K562 (cell line): ENCODE measurements around the gene BRME1. TPM values are rescaled to one million over a fixed set of nuclear protein-coding genes. Genes with fewer than 3 reads are reported as not detected.

ENCODE experiments used
- ATF4 ChIP-seq: fragments of 450-650 bp; formaldehyde crosslinking; IDR thresholded peaks from 2 replicates; pipeline ENCODE4 v1.4.0; 2022; ENCODE audit warnings: mild to moderate bottlenecking, moderate library complexity
- BACH1 ChIP-seq: fragments of 200-800 bp; sonication (Bioruptor generic); IDR thresholded peaks from 2 replicates; pipeline ENCODE4 v1.6.1; 2016; ENCODE audit warnings: missing genetic modification characterization, missing compliant biosample characterization
- EP400 ChIP-seq: fragments of 450-650 bp; IDR thresholded peaks from 2 replicates; pipeline ENCODE4 v1.6.1; 2017; ENCODE audit warnings: antibody characterized with exemption, mild to moderate bottlenecking, moderate library complexity
- HMG20B ChIP-seq: fragments of 250-450 bp; sonication (Bioruptor Pico); IDR thresholded peaks from 2 replicates; pipeline ENCODE4 v1.5.0; 2021; ENCODE audit warnings: mild to moderate bottlenecking
- IRF2 ChIP-seq: sonication (generic); formaldehyde crosslinking; IDR thresholded peaks from 2 replicates; pipeline ENCODE4 v1.8.1; 2022; ENCODE audit warnings: mild to moderate bottlenecking, missing genetic modification reagents
- MBD1 ChIP-seq: fragments of 250-450 bp; sonication (Bioruptor Pico); IDR thresholded peaks from 2 replicates; pipeline ENCODE4 v1.8.0; 2022; ENCODE audit warnings: inconsistent platforms
- MEF2A ChIP-seq: IDR thresholded peaks from 2 replicates; pipeline ENCODE4 v1.6.1; 2011; ENCODE audit warnings: low read depth, mild to moderate bottlenecking, low read length, moderate library complexity; ENCODE audit not compliant: control insufficient read depth
- NR1H2 ChIP-seq: sonication (generic); formaldehyde crosslinking; IDR thresholded peaks from 2 replicates; pipeline ENCODE4 v1.4.0; 2020; ENCODE audit warnings: mild to moderate bottlenecking, missing genetic modification reagents
- NR3C1 ChIP-seq: sonication (generic); formaldehyde crosslinking; IDR thresholded peaks from 2 replicates; pipeline ENCODE4 v1.8.1; 2022; ENCODE audit warnings: missing genetic modification reagents
- PHTF2 ChIP-seq: fragments of 250-450 bp; sonication (Bioruptor Pico); IDR thresholded peaks from 2 replicates; pipeline ENCODE4 v1.5.0; 2021; ENCODE audit warnings: mild to moderate bottlenecking
- PYGO2 ChIP-seq: fragments of 450-650 bp; IDR thresholded peaks from 2 replicates; pipeline ENCODE4 v1.6.1; 2016; ENCODE audit warnings: mild to moderate bottlenecking, missing genetic modification characterization, moderate library complexity, missing compliant biosample characterization
- SP1 ChIP-seq: sonication (generic); formaldehyde crosslinking; IDR thresholded peaks from 2 replicates; pipeline ENCODE4 v1.8.1; 2022; ENCODE audit warnings: mild to moderate bottlenecking, missing genetic modification reagents
- SP2 ChIP-seq: IDR thresholded peaks from 2 replicates; pipeline ENCODE4 v1.6.1; 2011; ENCODE audit warnings: mild to moderate bottlenecking, low read depth, low read length, moderate library complexity; ENCODE audit not compliant: poor library complexity, severe bottlenecking; ENCODE audit errors: extremely low read depth
- TBL1XR1 ChIP-seq, 2 experiments: IDR thresholded peaks; 2 replicates each; pipeline ENCODE4 v1.6.1; 2012; ENCODE audit warnings: improper control_type of control experiment in 2 of 2, low read length in 2 of 2, mild to moderate bottlenecking in 1 of 2
- THAP7 ChIP-seq: fragments of 250-450 bp; sonication (Bioruptor Pico); IDR thresholded peaks from 2 replicates; pipeline ENCODE4 v1.5.0; 2021
- VEZF1 ChIP-seq: fragments of 200-800 bp; sonication (Bioruptor generic); IDR thresholded peaks from 2 replicates; pipeline ENCODE4 v1.6.1; 2017; ENCODE audit warnings: missing genetic modification characterization, missing compliant biosample characterization
- ZBTB33 ChIP-seq: sonication (generic); formaldehyde crosslinking; IDR thresholded peaks from 2 replicates; pipeline ENCODE4 v1.8.1; 2023; ENCODE audit warnings: mild to moderate bottlenecking, missing genetic modification reagents
- ZNF263 ChIP-seq: sonication (generic); formaldehyde crosslinking; IDR thresholded peaks from 2 replicates; pipeline ENCODE4 v1.8.0; 2022; ENCODE audit warnings: mild to moderate bottlenecking, missing genetic modification reagents, borderline replicate concordance
- polyA plus RNA-seq, 8 experiments: library from polyadenylated mRNA; depleted of rRNA in 4 of 8; stranded (reverse) in 5 of 8; unstranded in 3 of 8; fragments of >200 nt; fragmentation: Nextera tagmentation in 2 of 8; fragmentation: Illumina TruSeq in 1 of 8; extraction: Ambion mirVana in 2 of 8; extraction: Trizol in 1 of 8; gene quantifications; 2 replicates each; pipeline versions ENCODE4 v1.2.1 to v1.2.3, GENCODE V29; 2011 to 2014; ENCODE audit warnings: inconsistent platforms in 1 of 8, missing spikeins in 1 of 8
- total RNA-seq, 7 experiments: library from RNA; depleted of rRNA in 6 of 7; stranded (reverse); fragments of >200 nt in 6 of 7; fragmentation: Illumina TruSeq in 2 of 7; extraction: Trizol in 2 of 7; gene quantifications; 2 replicates each; pipeline versions ENCODE4 v1.2.1 to v1.2.3, GENCODE V29; 2011 to 2021; ENCODE audit warnings: low replicate concordance in 1 of 7

The BRME1 gene
- total and polyA plus RNA-seq, 9 of the 15 experiments (the other 6 are each of a cell fraction or from before 2014, with no cell fraction given), result 0.75 to 6.1 (median 3.6) TPM

- peak; percentile 59; the same call in 1 of the 2 replicates for TF ChIP-seq ZBTB33 (CRISPR knock-in tag)
- TF ChIP-seq VEZF1, result peak; percentile 90
- TF ChIP-seq PYGO2, result 0 out of 2 replicates have a peak, but pooled peaks have one; percentile 26
- TF ChIP-seq NR1H2 (CRISPR knock-in tag), result peak; percentile 67; the same call in 1 of the 2 replicates
- TF ChIP-seq ZNF263 (CRISPR knock-in tag), result peak; percentile 36; the same call in 1 of the 2 replicates
- TF ChIP-seq SP2, result no peak
- no peak for TF ChIP-seq HMG20B (CRISPR knock-in tag)
- peak; percentile 5; the same call in 1 of the 2 replicates for TF ChIP-seq MEF2A
- TF ChIP-seq ATF4 (CRISPR knock-in tag), result no peak; the same call in 1 of the 2 replicates
- no peak for TF ChIP-seq IRF2 (CRISPR knock-in tag)
- no peak for TF ChIP-seq BACH1 (tag)
- peak; percentile 65 for TF ChIP-seq EP400
- TF ChIP-seq PHTF2 (CRISPR knock-in tag), result no peak
- no peak for TF ChIP-seq NR3C1 (CRISPR knock-in tag)
- TF ChIP-seq SP1 (CRISPR knock-in tag), result peak; percentile 47
- peak in 1 of 2 experiments; percentile 11; a peak in 1 of 4 replicates for TF ChIP-seq TBL1XR1 (IDR thresholded peaks at IDR 0.05; ENCODE audit: low read length in 2 of 2)
- TF ChIP-seq MBD1 (CRISPR knock-in tag), result no peak
- TF ChIP-seq THAP7 (CRISPR knock-in tag), result no peak
Observed at GRCh38 chr19:13846557-13847406, 59.1 kb downstream of the BRME1 start (continued).
